NCI-H446 treated with DMSO at 0.1 percent for 48 hours (cell line): ENCODE results near the gene PDK1.

ENCODE experiments used
- DNase-seq: peaks from one replicate; lab custom pipeline; 2025; lab: John Stamatoyannopoulos, UW

The PDK1 gene

DNA sequence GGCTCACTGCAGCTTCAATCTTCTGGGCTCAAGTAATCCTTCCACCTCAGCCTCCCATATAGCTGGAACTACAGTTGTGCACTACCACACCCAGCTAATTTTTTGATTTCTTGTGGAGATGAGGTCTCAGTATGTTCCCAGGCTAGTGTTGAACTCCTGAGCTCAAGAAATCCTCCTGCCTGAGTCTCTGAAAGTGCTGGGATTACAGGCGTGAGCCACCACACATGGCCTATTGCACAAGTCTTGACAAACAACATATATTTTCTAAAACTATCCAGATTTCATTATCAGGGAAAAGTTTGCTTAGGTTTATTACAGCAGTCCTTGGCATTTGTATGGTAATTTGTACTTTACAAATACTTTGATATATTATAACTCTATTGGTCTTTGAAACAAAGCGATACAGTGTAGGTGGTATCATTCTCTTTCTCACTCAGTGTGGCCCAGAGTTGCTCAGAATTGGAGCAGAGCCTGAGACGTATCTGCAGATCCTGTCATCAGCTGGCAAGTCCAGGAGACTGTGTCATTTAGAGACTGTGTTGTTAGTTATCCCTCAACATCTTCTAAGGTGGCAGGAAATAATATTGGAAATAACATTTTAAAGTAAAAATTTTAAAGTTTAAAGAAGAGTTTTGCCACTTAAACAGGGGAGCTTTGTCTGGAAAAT, 41.4 kb downstream of the PDK1 start:
- no peak for DNase-seq

DNA sequence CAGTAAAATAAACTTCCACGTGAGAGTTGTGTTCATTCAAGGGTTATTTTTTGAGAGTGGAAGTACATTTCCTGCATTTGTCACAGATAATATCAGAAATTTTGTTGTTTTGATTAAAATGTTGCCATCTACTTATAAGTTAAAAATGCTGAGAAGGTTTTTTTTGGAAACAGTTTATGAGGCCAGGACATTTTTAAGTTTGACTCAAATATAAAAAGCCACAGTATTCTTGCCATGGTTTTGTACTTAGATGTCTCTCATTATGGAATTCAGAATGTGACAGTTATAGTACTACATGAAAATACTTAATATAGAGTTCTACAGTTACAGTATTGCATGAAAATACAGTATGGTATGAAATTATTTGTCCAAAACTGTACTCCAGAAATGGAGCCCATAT, 44.1 kb downstream of the PDK1 start:
- DNase-seq = no peak

- DNase-seq = no peak
Observed at GRCh38 chr2:172600557-172601008, 44.7 kb downstream of the PDK1 start.

- DNase-seq = no peak
Observed at GRCh38 chr2:172606285-172606684, 50.4 kb downstream of the PDK1 start.

DNA sequence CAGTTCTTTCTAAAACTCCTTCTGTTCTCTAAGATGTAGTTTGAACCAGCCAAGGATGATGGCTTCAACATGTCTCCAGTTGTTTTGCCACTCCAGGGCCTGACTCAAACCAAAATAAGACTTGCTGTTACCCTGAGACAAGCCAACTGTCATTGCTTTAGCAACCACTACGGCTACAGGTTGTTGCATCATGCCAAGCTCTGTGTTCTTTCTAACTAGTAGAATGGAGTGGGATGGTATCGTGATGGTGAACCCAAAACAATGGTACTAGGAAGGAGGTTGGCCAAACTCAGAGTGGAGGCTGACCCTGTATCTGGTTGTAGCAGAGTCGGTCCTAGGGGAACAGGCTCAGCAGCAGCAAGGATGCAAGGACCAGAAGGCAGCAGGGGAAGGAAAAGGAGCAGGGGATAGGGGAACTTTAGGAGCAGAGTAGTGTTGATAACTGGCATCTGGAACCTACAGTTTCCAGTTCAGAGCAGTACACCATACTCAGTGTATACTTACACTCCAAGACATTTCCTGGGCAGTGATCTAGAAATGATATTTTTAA, 51.6 kb downstream of the PDK1 start:
- no peak for DNase-seq

DNA sequence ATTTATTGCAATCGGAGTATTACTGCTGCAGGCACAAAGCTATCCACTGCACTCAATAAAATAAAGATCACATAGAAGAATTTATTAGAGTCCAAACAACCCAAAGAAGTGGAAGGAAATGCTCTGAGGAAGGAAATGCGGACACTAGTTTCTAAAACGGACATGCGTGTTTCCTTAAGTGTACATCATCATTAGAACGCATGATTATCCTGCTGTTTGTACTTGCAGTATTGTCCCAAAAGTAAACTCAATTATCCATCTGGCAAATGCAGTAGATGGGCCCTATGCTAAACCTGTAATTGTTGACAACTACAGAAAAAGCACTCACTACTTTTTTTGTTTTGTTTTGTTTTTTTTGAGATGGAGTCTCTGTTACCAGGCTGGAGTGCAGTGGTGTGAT, 53.6 kb downstream of the PDK1 start:
- DNase-seq = no peak

DNA sequence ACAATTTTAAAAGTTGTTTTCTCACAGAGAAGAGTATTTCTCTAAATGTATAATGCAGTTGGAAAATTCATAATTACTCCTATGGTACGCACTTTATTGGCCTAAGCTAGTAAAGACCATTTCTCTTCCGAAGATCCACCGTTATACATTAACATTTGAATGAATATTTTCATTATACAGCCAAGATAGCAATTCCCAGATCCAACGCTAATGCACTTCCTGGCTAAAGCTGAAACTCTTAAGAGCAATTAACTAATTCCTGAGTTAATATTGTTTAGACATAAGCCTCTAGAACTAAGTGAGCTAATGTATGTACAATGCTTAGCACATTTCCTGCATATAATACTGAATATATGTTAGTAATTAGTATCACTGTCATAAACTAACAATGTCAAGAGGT, 56.2 kb downstream of the PDK1 start:
- no peak for DNase-seq

DNA sequence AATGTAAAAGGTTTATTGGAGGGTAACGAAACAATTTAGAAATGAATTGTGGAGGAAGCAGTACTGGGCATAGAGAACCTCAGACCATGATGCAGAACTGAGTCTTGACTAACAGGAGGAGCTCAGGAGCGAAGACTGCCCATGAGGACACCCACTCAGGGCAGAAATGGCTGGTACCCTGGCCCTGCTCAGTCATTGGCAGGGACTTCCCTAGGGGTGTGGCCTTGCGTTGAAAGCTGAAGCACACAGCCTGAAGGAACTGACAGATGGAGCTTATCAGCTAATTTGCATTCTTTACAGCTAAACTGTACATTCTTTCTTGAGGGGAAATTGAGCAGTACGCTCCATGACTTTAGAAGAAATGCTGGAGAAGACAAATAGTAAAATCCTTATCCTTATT, 57.1 kb downstream of the PDK1 start:
- peak; percentile 14 for DNase-seq

DNA sequence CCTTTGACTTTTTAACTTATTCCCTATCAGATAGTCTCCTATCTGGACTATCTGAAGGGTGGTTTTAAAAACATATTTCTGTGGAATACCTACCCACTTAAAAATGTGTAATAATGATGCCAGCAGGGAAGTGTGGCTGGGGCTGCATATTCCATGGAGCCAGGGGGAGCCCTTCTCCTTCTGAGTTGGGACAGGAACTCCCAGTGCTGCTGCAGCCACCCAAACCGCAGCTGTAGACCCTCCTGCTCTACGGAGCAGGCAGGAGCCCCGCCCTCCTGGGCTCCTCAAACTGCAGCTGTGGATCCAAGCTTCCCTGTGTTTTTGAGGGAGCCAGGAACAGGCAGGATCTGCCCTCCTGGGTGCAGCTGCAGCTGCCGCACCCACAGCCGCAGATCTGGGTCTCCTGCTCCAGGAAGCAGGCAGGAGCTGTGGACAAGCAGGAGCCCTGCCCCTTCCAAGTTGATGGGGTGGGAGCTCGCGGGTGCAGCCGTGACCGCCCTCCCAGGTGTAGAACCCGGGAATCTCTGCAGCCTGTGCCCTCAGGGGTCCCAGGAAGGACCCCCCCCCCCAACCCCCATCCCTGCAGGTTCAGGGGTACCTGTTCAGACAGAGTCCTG, 57.8 kb downstream of the PDK1 start:
- DNase-seq = no peak

GRCh38 chr2:172614932-172615331, 59.0 kb downstream of the PDK1 start:
- peak; percentile 71 for DNase-seq

DNA sequence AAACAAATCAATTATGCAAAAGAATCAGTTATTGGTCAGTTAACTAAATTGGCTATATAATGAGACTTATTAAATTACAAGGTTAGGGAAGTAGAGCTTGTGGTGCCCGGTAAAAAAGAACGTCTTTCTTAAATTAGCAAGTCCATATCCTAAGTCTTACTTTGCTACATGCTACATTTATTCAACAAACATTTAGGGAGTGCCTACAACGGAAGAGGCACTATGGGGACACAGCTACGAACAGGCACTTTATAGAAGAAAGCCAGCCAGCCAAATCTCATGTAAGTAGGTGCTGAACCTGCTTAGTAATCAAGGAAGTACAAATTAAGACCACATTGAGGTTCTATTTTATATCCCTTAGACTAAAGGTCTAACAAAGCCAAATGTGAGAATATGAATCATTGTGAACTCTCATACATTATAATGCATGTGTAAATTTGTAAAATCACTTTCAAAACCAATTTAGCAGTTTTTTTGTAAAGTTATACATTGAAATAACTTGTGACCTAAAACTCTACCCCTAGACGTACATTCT, 59.9 kb downstream of the PDK1 start:
- no peak for DNase-seq

DNA sequence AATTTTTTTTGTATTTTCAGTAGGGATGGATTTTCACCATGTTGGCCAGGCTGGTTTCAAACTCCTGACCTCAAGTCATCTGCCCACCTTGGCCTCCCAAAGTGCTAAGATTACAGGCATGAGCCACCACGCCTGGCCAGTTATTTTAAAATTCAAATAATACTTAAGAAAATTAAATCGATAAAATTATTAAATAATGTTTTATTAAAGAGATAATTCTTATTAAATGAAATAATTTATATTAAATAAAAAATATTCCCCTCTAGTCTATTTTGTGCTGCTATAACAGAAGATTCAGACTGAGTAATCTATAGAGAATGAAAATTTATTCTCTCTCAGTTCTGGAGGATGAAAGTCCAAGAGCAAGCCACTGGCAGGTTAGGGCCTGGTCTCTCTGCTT, 61.2 kb downstream of the PDK1 start:
- DNase-seq = no peak

- DNase-seq = no peak
Observed at GRCh38 chr2:172623249-172623965, 67.5 kb downstream of the PDK1 start.

DNA sequence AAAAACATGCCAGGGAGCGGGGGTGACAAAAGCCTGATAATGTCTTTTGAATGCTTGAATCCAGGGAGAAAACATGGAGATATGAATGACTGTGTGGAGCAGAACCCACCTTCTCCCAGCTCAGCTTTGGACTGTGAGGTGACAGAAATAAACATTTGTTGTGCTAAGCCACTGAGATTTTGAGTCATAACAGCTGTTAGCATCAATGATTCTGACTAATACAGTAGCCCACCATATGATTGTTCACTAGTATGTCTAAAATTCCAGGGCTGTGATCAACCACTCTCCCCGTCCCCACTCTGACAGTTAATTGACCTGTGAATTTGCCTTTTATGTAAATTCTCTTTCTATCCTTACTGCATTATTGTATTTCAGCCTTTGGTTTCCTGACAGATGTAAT, 69.1 kb downstream of the PDK1 start:
- no peak for DNase-seq

GRCh38 chr2:172627181-172627580, 71.3 kb downstream of the PDK1 start:
- no peak for DNase-seq

DNA sequence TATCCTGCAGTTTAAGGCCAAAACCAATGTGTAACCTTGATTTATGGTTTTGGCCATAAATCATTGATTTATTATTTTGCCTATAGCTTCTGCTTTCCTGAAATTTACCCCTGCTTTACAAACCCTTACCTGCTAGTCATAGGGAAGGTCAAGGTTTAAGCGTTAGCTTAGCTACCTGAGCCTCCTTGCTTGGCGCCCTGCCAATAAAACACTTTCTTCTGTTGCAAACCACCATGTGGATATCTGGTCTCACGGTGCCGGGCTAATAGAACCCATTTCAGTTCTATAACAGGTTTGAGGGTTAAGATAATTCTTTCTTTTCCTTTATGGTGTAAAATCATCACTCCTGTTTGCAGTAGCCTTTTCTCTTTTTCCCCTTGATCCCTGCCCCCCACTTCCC, 72.2 kb downstream of the PDK1 start:
- no peak for DNase-seq

GRCh38 chr2:172629586-172629985, 73.7 kb downstream of the PDK1 start:
- DNase-seq = no peak

- no peak for DNase-seq
Observed at GRCh38 chr2:172630181-172630580, 74.3 kb downstream of the PDK1 start.

DNA sequence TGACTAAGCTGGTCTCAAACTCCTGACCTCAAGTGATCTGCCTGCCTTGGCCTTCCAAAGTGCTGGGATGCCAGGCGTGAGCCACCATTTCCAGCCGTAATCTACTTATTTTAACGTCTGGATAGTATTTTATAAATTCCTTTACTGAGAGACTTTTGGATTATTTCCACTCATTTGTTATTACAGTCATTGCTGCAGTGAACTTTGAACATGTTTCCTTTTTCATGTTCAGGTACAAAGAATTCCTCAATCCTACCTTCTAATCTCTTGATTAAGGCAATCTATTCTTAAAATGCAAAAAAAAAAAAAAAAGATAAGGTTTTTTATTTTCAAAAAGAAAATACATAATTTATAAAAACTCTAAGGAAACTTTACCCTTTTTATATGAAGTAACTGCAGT, 78.6 kb downstream of the PDK1 start:
- no peak for DNase-seq

- no peak for DNase-seq
Observed at GRCh38 chr2:172635548-172635947, 79.7 kb downstream of the PDK1 start.

DNA sequence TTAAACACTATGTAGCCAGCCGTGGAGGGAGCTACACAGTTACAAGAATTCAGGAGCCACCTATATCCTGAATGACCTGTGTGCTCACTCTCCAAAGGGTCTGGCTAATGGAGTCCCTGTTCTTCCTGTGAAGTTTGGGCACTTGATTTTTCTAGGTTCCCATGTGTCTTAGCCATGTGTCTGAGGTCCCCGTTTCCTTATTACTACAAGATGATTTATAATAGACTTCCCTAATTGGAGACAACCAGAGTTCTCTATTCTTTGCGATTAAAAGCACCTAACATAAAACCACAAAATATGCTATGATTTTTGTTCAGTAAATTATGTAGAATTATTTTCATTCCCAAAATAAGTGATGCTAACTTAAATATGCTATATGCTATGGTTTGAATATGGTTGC, 83.4 kb downstream of the PDK1 start:
- no peak for DNase-seq

DNA sequence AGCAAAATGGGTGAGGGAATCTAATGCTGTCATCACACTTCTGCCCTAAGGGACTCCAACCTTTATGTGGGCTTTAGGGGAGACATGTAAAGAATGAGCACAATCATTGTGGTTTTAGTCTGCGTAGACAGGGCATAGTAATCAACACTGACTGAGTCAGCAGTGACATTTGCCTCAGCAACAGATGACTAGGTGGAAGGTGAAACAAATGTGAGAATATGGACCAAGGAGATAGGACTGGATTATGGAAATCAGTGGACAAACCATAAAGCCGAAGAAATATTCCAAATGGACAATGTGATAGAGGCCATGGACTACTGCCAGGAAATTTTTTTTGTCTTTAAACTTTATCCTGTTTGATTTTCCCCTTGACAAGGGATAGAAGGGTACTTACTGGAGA, 83.9 kb downstream of the PDK1 start:
- no peak for DNase-seq

GRCh38 chr2:172640389-172640788, 84.5 kb downstream of the PDK1 start:
- DNase-seq = no peak
